Karpas-422 (cell line): ENCODE results near the gene CCDC85C. TPM values are rescaled to one million over a fixed set of nuclear protein-coding genes. Genes with fewer than 3 reads are reported as not detected.

Experiments
- DNase-seq: peaks from one replicate; pipeline ENCODE4 v3.0.0-alpha.2; 2015
- H2AFZ ChIP-seq: fragments of 200-600 bp; sonication (generic); 2 replicates; pipeline ENCODE4 v1.6.1; 2014; ENCODE audit warnings: antibody characterized with exemption, low read length, mixed read lengths
- H3K27ac ChIP-seq: fragments of 200-600 bp; sonication (generic); 2 replicates; pipeline ENCODE4 v1.5.1; 2014; ENCODE audit warnings: mild to moderate bottlenecking, low read length, moderate library complexity
- H3K27me3 ChIP-seq: fragments of 200-600 bp; sonication (generic); 2 replicates; pipeline ENCODE4 v1.6.1; 2014; ENCODE audit warnings: low read length, mixed read lengths
- H3K36me3 ChIP-seq: fragments of 200-600 bp; sonication (generic); 2 replicates; pipeline ENCODE4 v1.6.1; 2014; ENCODE audit warnings: low read length, mixed read lengths; ENCODE audit not compliant: insufficient read depth
- H3K4me1 ChIP-seq: fragments of 200-600 bp; sonication (generic); 2 replicates; pipeline ENCODE4 v1.6.1; 2014; ENCODE audit warnings: mild to moderate bottlenecking, low read length, mixed read lengths
- H3K4me2 ChIP-seq: fragments of 200-600 bp; sonication (generic); 2 replicates; pipeline ENCODE4 v1.6.1; 2014; ENCODE audit warnings: low read length, low read depth, mild to moderate bottlenecking; ENCODE audit not compliant: poor library complexity, severe bottlenecking
- H3K4me3 ChIP-seq: fragments of 200-600 bp; sonication (generic); 2 replicates; pipeline ENCODE4 v1.5.1; 2014; ENCODE audit warnings: mild to moderate bottlenecking, antibody characterized with exemption, low read length, mixed read lengths
- H3K79me2 ChIP-seq: fragments of 200-600 bp; sonication (generic); 2 replicates; pipeline ENCODE4 v1.6.1; 2014; ENCODE audit warnings: mild to moderate bottlenecking, low read length, mixed read lengths
- H3K9ac ChIP-seq: fragments of 200-600 bp; sonication (generic); 2 replicates; pipeline ENCODE4 v1.6.0; 2014; ENCODE audit warnings: low read length
- H3K9me2 ChIP-seq: fragments of 200-600 bp; sonication (generic), shearing (Covaris generic); replicated peaks from 2 replicates; pipeline ENCODE4 v1.6.0; 2014; ENCODE audit warnings: mild to moderate bottlenecking, low read length, moderate library complexity; ENCODE audit not compliant: insufficient read depth
- H3K9me3 ChIP-seq: fragments of 300-700, 200-600 bp; sonication (generic); 2 replicates; pipeline ENCODE4 v1.6.1; 2014; ENCODE audit warnings: low read length, mixed read lengths
- H4K20me1 ChIP-seq: fragments of 200-600 bp; sonication (generic); 2 replicates; pipeline ENCODE4 v1.6.1; 2014; ENCODE audit warnings: mild to moderate bottlenecking, antibody characterized with exemption, low read length, low read depth; ENCODE audit not compliant: insufficient read depth
- total RNA-seq: library from RNA; depleted of rRNA; stranded (reverse); fragments of >200 nt; shearing (Covaris generic); gene quantifications from 2 replicates; pipeline ENCODE4 v1.2.3, GENCODE V29; 2014; ENCODE audit warnings: low replicate concordance

CCDC85C gene
- total RNA-seq, 1 experiment from 2014 or later = 18.3 TPM

- H3K4me2 ChIP-seq = no peak overlapping the region
- no peak overlapping the region for H3K4me3 ChIP-seq
- H3K27ac ChIP-seq = no peak overlapping the region
- H3K9me3 ChIP-seq = no peaks in the 10 kb centered on the region
- H3K79me2 ChIP-seq = no peaks in the 10 kb centered on the region
- no peaks in the 10 kb centered on the region for H3K27me3 ChIP-seq
- peaks cover 32% of the 10 kb centered on the region for H4K20me1 ChIP-seq
- no peak overlapping the region for H2AFZ ChIP-seq
- H3K4me1 ChIP-seq = peaks cover 29% of the 10 kb centered on the region
- no peak for DNase-seq
- no peaks in the 10 kb centered on the region for H3K9me2 ChIP-seq
- H3K9ac ChIP-seq = no peak overlapping the region
- no peaks in the 10 kb centered on the region for H3K36me3 ChIP-seq
Measured at GRCh38 chr14:99538275-99538674, 65.7 kb downstream of the CCDC85C start.

DNA sequence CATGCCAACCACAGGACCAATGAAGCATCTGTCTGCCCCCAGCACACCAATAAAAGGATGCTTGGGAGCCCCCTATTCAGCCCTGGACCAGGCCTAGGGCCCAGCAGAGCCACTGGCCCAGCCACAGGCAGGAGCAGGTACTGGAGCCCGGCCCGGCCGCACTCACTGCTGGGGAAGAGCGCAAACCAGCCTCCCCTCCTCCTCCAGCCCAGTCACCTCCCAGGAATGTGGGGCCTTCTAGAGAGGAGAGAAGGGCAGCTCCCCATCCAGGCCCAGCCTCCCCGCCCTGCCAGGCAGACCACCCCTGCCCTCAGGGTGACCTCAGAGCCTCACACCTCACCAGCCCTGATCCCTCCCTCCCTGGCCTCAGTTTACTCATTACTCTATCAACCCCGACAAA lies 66.6 kb downstream of the CCDC85C start:
- no peaks in the 10 kb centered on the region for H3K36me3 ChIP-seq
- H3K4me2 ChIP-seq = no peak overlapping the region
- no peaks in the 10 kb centered on the region for H3K79me2 ChIP-seq
- H3K4me1 ChIP-seq = peaks cover 24% of the 10 kb centered on the region
- no peaks in the 10 kb centered on the region for H3K9me2 ChIP-seq
- H3K27me3 ChIP-seq = no peaks in the 10 kb centered on the region
- no peak overlapping the region for H3K4me3 ChIP-seq
- H3K27ac ChIP-seq = no peak overlapping the region
- no peak overlapping the region for H2AFZ ChIP-seq
- no peaks in the 10 kb centered on the region for H3K9me3 ChIP-seq
- no peak for DNase-seq
- peaks cover 28% of the 10 kb centered on the region for H4K20me1 ChIP-seq
- H3K9ac ChIP-seq = no peak overlapping the region

DNA sequence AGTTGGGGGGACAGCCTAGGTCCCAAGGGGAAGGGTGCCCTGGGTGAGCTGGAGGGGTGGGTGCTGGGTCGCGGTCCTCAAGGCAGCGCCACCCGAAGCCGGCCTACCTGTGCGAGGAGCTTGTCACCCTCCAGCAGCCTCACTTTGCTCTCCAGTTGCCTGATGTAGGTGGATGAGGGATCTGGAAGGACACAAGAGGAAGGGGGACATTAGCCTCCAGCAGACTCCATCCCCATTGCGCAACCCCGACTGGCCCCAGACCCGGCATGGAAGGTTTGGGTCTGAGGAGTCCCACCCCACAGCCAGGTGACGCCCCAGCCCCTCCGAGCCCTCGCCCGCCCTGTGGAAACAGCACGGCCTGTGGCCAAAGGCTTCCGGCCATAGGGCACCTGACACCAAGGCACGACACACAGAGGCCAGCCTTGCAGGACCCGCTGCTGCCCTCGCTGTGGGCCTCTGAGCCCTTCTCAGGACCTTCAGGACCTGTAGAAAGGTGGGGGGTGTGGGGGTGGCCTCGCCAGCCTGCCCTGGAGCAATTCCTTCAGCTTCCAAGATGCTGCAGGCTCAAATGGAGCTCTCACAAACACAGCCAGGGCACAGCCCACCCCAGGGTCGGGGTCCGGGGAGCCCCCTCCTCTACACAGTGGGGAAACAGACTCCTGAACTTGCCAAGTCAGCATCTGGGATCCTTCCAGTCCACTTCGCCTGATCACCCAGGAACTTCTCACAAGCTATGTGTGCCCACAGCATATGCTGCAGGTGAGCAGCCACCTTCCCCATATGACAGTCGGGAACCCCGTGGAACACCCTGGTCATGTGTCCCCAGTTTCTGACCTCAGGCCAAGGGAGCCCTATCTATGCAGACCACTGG lies 67.9 kb downstream of the CCDC85C start:
- H4K20me1 ChIP-seq = peaks cover 20% of the 10 kb centered on the region; the same call in 1 of the 2 replicates
- H3K4me1 ChIP-seq = peaks cover 11% of the 10 kb centered on the region
- no peaks in the 10 kb centered on the region for H3K27me3 ChIP-seq
- H3K4me3 ChIP-seq = no peak overlapping the region
- H3K79me2 ChIP-seq = no peaks in the 10 kb centered on the region
- no peak overlapping the region for H3K27ac ChIP-seq
- H2AFZ ChIP-seq = no peak overlapping the region
- H3K9ac ChIP-seq = no peak overlapping the region
- H3K9me3 ChIP-seq = no peaks in the 10 kb centered on the region
- H3K36me3 ChIP-seq = no peaks in the 10 kb centered on the region
- H3K9me2 ChIP-seq = no peaks in the 10 kb centered on the region
- DNase-seq = no peak
- no peak overlapping the region for H3K4me2 ChIP-seq

- Histone ChIP-seq H2AFZ (no peak overlapping the region), H3K9me2 (no peaks in the 10 kb centered on the region), H4K20me1 (peaks cover 14% of the 10 kb centered on the region; the same call in 1 of the 2 replicates), H3K27me3 (no peaks in the 10 kb centered on the region), H3K9ac (no peak overlapping the region), H3K36me3 (no peaks in the 10 kb centered on the region), H3K4me3 (no peak overlapping the region), H3K27ac (no peak overlapping the region), H3K4me2 (no peak overlapping the region), H3K9me3 (no peaks in the 10 kb centered on the region), H3K4me1 (peaks cover 4% of the 10 kb centered on the region), H3K79me2 (no peaks in the 10 kb centered on the region)
- no peak for DNase-seq
Measured at GRCh38 chr14:99535448-99535847, 68.6 kb downstream of the CCDC85C start.

GRCh38 chr14:99534863-99535262 lies 69.1 kb downstream of the CCDC85C start:
- Histone ChIP-seq H3K36me3 (no peaks in the 10 kb centered on the region), H3K4me3 (no peak overlapping the region), H3K4me1 (no peaks in the 10 kb centered on the region), H3K9ac (no peak overlapping the region), H3K79me2 (no peaks in the 10 kb centered on the region), H4K20me1 (peaks cover 14% of the 10 kb centered on the region; the same call in 1 of the 2 replicates), H3K4me2 (no peak overlapping the region), H3K9me3 (no peaks in the 10 kb centered on the region), H3K9me2 (no peaks in the 10 kb centered on the region), H3K27ac (no peak overlapping the region), H3K27me3 (no peaks in the 10 kb centered on the region), H2AFZ (no peak overlapping the region)
- no peak for DNase-seq

DNA sequence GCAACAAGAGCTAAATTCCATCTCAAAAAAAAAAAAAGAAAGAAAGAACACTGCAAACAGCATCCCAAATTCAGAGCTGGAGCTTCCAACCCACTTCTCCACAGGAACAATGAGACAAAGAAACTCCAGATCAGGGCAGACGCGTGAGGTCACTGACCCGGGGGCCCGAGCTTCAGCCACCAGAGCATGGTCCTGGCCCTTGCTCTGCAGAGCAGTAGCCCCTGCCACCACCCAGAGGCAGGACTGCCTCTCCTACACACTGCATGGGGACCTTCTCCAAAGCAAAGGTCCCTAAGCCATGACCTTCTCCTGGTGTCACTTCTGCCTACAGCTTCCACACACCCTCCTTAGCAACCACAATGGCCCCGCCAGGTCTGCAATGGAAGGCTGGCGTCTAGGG lies 69.7 kb downstream of the CCDC85C start:
- Histone ChIP-seq H3K36me3 (no peaks in the 10 kb centered on the region), H3K9ac (no peak overlapping the region), H4K20me1 (peaks cover 14% of the 10 kb centered on the region; the same call in 1 of the 2 replicates), H2AFZ (no peak overlapping the region), H3K27me3 (no peaks in the 10 kb centered on the region), H3K79me2 (no peaks in the 10 kb centered on the region), H3K9me2 (no peaks in the 10 kb centered on the region), H3K4me3 (no peak overlapping the region), H3K4me2 (no peak overlapping the region), H3K27ac (no peak overlapping the region), H3K9me3 (no peaks in the 10 kb centered on the region), H3K4me1 (no peaks in the 10 kb centered on the region)
- no peak for DNase-seq

DNA sequence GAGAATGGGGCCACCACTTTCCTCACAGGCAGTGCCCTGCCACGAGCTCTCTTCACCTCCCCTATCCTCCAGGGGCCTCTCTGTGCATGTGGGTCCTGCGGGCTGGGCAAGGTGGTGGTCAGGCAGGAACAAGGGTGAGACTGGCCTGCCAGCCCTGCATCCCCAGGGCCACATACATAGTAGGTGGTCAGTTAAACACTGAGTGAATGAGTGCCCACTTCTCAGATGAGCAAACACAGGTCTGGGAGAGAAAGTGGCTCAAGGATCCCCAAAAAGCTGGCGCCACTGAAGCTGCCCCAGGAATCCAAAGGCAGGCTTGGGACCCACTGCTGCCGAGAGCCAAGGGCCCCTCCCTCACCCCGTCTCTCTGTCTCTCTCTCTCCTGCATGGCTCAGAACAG lies 71.7 kb downstream of the CCDC85C start:
- Histone ChIP-seq H2AFZ (no peak overlapping the region), H4K20me1 (peaks cover 14% of the 10 kb centered on the region; the same call in 1 of the 2 replicates), H3K9me2 (no peaks in the 10 kb centered on the region), H3K4me3 (no peak overlapping the region), H3K4me2 (no peak overlapping the region), H3K9ac (no peak overlapping the region), H3K27ac (no peak overlapping the region), H3K9me3 (no peaks in the 10 kb centered on the region), H3K4me1 (no peaks in the 10 kb centered on the region), H3K79me2 (no peaks in the 10 kb centered on the region), H3K27me3 (no peaks in the 10 kb centered on the region), H3K36me3 (no peaks in the 10 kb centered on the region)
- DNase-seq = no peak

- no peaks in the 10 kb centered on the region for H3K36me3 ChIP-seq
- no peak overlapping the region for H3K4me2 ChIP-seq
- H3K9ac ChIP-seq = no peak overlapping the region
- H3K4me1 ChIP-seq = no peaks in the 10 kb centered on the region
- H3K27me3 ChIP-seq = no peaks in the 10 kb centered on the region
- no peak for DNase-seq
- H3K4me3 ChIP-seq = no peak overlapping the region
- H3K9me2 ChIP-seq = no peaks in the 10 kb centered on the region
- no peak overlapping the region for H2AFZ ChIP-seq
- no peaks in the 10 kb centered on the region for H3K79me2 ChIP-seq
- no peaks in the 10 kb centered on the region for H3K9me3 ChIP-seq
- H3K27ac ChIP-seq = no peak overlapping the region
- peaks cover 14% of the 10 kb centered on the region; the same call in 1 of the 2 replicates for H4K20me1 ChIP-seq
Measured at GRCh38 chr14:99531251-99532096, 72.5 kb downstream of the CCDC85C start.
